ENCODE results near the gene ZCCHC24. TPM values are rescaled to one million over a fixed set of nuclear protein-coding genes. Genes with fewer than 3 reads are reported as not detected.

The ZCCHC24 gene
- total RNA-seq, 1 experiment from 2014 or later: 3.8 TPM

- Histone ChIP-seq H3K9me3 (ENCODE audit: control insufficient read depth, low read depth, low read length) (no peaks in the 10 kb centered on the region), H3K56ac (ENCODE audit: insufficient read length, low read depth, low read length) (no peak overlapping the region), H3K23me2 (ENCODE audit: insufficient read length, low read depth, low read length, poor library complexity, severe bottlenecking) (peaks cover 3% of the 10 kb centered on the region), H2BK20ac (ENCODE audit: low read depth, low read length, poor library complexity, severe bottlenecking) (no peak overlapping the region), H2BK15ac (ENCODE audit: low read depth, low read length) (no peak overlapping the region), H3T11ph (ENCODE audit: low read length) (no peak overlapping the region), H3K9ac (ENCODE audit: extremely low read depth, insufficient read length, low read length) (no peak overlapping the region), H3K4me2 (ENCODE audit: insufficient read depth, insufficient read length, low read length) (no peak overlapping the region), H3K18ac (ENCODE audit: insufficient read length, low read depth, low read length) (no peak overlapping the region), H3K79me2 (ENCODE audit: insufficient read depth, low read length) (no peaks in the 10 kb centered on the region), H3K14ac (ENCODE audit: insufficient read depth, low read length) (no peak overlapping the region), H4K5ac (ENCODE audit: insufficient read length, low read depth, low read length) (no peak overlapping the region), H2BK120ac (ENCODE audit: low read depth, low read length, poor library complexity, severe bottlenecking) (no peak overlapping the region), H3K23ac (ENCODE audit: insufficient read length, low read depth, low read length) (no peak overlapping the region), H2BK5ac (ENCODE audit: insufficient read length, low read length) (no peak overlapping the region), H2AK5ac (ENCODE audit: insufficient read length, low read length) (no peak overlapping the region), H4K91ac (ENCODE audit: insufficient read length, low read depth, low read length) (no peak overlapping the region), H3K27ac (ENCODE audit: insufficient read length, low read depth, low read length) (no peak overlapping the region), H4K20me1 (ENCODE audit: control insufficient read depth, insufficient read depth, insufficient read length) (no peaks in the 10 kb centered on the region), H2BK12ac (ENCODE audit: insufficient read length, low read depth, low read length) (no peak overlapping the region), H2AFZ (ENCODE audit: low read length) (no peak overlapping the region), H3K79me1 (ENCODE audit: insufficient read depth, low read depth, low read length, poor library complexity, severe bottlenecking) (no peaks in the 10 kb centered on the region), H3K4me1 (ENCODE audit: insufficient read depth, low read length) (peaks cover 6% of the 10 kb centered on the region; the same call in 1 of the 2 replicates), H4K8ac (replicated peaks; ENCODE audit: insufficient read length, low read depth, low read length) (no peak overlapping the region), H3K4ac (ENCODE audit: low read depth, low read length) (no peak overlapping the region), H3K27me3 (ENCODE audit: insufficient read depth, low read length) (no peaks in the 10 kb centered on the region)
- DNase-seq: no peak
- TF ChIP-seq CTCF (conservative IDR thresholded peaks at IDR 0.05): no peak
- peaks cover 0 to 2% (median 0%) of the 10 kb centered on the region in 3 experiments; a peak in 1 of 7 replicates for H3K36me3 Mint-ChIP-seq (ENCODE audit: insufficient read depth in 1 of 3, low read depth in 3 of 3)
- peaks cover 1% of the 10 kb centered on the region; the same call in 1 of the 2 replicates for H3K27me3 Mint-ChIP-seq (ENCODE audit: low read depth)
- no peak overlapping the region for H3K4me3 Mint-ChIP-seq
- peaks cover 39 to 50% of the 10 kb centered on the region in 2 experiments for H3K4me1 Mint-ChIP-seq
- no peaks in the 10 kb centered on the region for H3K9me3 Mint-ChIP-seq
- WGBS (ENCODE audit: extremely low coverage, insufficient read length, low lambda C conversion rate): no CpG with 5 or more reads among the region's 23 CpGs
- H3K27ac Mint-ChIP-seq: peak overlapping the region in 1 of 3 experiments; percentile 62; a peak in 1 of 7 replicates
Observed at GRCh38 chr10:79401015-79401921, 44.2 kb downstream of the ZCCHC24 start.
